Fibroblast of pulmonary artery (primary cell): ENCODE data around the gene ABCB9.

Experiments used
- DNase-seq: peaks from one replicate; pipeline ENCODE4 v3.0.0-alpha.2; 2010; ENCODE audit warnings: low read depth
- H3K4me3 ChIP-seq: replicated peaks from 2 replicates; pipeline ENCODE4 v1.5.1; 2011; ENCODE audit warnings: low read depth, mild to moderate bottlenecking, control low read depth, low read length, moderate library complexity
- TF ChIP-seq, protein P1 (sequence below): IDR thresholded peaks from 2 replicates; pipeline ENCODE4 v1.5.1; 2011; ENCODE audit warnings: mild to moderate bottlenecking, control low read depth, low read length, inconsistent platforms; ENCODE audit errors: missing control alignments

Gene ABCB9

DNA sequence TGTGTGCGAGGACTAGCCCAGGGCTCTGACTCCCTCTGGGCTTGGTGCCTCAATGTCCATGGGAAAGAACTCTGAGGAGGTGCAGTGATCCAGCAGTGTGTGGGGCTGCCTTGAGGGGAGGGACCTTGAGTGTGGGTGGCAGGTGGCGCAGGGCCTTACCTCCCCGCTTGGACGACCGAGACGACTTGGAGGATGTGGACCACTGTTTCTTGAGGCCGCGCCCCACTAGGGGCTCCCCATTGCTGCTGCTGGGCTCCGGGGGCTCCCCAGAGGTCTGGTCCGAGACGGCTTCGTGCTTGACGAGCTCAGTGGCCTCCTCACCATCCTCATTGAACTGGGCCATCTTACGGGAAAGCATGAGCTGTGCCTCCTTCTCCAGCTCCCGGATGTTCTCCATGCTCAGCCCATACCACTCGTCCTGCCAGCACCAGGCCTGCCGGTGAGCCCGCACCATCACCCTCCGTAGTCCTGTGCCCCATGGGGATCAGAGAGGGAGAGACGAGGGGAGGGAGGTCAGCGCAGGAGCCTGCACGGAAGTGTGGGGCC, 38.9 kb upstream of the ABCB9 start:
- no peak for DNase-seq
- H3K4me3 ChIP-seq, result no peak overlapping the region
- TF ChIP-seq, protein P1, sequence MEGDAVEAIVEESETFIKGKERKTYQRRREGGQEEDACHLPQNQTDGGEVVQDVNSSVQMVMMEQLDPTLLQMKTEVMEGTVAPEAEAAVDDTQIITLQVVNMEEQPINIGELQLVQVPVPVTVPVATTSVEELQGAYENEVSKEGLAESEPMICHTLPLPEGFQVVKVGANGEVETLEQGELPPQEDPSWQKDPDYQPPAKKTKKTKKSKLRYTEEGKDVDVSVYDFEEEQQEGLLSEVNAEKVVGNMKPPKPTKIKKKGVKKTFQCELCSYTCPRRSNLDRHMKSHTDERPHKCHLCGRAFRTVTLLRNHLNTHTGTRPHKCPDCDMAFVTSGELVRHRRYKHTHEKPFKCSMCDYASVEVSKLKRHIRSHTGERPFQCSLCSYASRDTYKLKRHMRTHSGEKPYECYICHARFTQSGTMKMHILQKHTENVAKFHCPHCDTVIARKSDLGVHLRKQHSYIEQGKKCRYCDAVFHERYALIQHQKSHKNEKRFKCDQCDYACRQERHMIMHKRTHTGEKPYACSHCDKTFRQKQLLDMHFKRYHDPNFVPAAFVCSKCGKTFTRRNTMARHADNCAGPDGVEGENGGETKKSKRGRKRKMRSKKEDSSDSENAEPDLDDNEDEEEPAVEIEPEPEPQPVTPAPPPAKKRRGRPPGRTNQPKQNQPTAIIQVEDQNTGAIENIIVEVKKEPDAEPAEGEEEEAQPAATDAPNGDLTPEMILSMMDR, result no peak

GRCh38 chr12:123004287-123004686, 38.0 kb upstream of the ABCB9 start:
- DNase-seq, result no peak
- H3K4me3 ChIP-seq, result no peak overlapping the region
- TF ChIP-seq, protein P1, result no peak

DNA sequence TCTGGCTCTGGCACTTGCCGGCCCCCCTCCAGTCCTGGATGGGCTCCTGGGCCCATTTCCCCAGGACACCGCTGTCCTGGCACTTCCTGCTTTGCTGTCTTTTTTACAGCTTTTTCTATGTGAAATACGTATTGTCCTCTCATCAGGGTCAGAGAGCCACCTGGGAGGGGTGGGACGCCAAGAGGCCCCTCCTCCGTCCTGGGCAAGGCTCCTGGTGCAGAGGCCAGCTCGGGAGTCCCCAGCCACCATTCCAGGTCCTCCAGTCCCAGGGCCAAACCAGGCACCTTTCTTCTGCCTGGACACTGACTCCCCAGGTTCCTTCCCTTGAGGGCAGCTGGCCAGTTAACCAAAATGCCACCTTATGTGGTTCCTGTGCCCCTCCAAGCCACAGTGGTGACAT, 37.0 kb upstream of the ABCB9 start:
- DNase-seq, result no peak
- H3K4me3 ChIP-seq, result no peak overlapping the region
- TF ChIP-seq, protein P1, result no peak

GRCh38 chr12:123001464-123001863, 35.2 kb upstream of the ABCB9 start:
- no peak for DNase-seq
- TF ChIP-seq, protein P1, result no peak
- no peak overlapping the region for H3K4me3 ChIP-seq

- TF ChIP-seq, protein P1, result no peak
- DNase-seq, result no peak
- H3K4me3 ChIP-seq, result no peak overlapping the region
These were observed 34.3 kb upstream of the ABCB9 start for GRCh38 chr12:123000578-123000977.

GRCh38 chr12:122999986-123000420, 33.7 kb upstream of the ABCB9 start:
- TF ChIP-seq, protein P1, result no peak
- no peak overlapping the region for H3K4me3 ChIP-seq
- DNase-seq, result no peak
